Measurements from ENCODE around the gene CXCL8.

CXCL8 gene

DNA sequence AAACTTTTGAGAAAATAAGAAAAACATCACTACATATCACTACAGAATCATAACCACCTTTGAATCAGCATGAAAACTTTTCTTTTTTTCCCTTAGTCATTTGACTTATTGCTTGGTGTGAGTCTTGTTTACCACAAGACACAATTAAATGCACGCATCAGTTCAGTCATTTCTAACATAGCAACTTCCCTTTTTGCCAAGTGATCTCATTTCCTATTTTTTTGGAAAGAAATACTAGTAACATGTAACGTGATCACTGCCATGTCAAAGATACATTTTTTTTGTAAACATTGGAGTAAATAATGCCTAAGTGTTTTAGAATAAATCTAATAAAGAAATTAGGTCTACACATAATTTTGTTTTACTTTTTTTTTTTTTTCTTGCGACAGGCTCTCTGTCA is 5.1 kb upstream of the CXCL8 start:
- DNase-seq (ENCODE audit: low read depth), result no peak
- H3K4me3 ChIP-seq (ENCODE audit: control insufficient read depth, low read depth, low read length), result no peak overlapping the region
- TF ChIP-seq, protein P1, sequence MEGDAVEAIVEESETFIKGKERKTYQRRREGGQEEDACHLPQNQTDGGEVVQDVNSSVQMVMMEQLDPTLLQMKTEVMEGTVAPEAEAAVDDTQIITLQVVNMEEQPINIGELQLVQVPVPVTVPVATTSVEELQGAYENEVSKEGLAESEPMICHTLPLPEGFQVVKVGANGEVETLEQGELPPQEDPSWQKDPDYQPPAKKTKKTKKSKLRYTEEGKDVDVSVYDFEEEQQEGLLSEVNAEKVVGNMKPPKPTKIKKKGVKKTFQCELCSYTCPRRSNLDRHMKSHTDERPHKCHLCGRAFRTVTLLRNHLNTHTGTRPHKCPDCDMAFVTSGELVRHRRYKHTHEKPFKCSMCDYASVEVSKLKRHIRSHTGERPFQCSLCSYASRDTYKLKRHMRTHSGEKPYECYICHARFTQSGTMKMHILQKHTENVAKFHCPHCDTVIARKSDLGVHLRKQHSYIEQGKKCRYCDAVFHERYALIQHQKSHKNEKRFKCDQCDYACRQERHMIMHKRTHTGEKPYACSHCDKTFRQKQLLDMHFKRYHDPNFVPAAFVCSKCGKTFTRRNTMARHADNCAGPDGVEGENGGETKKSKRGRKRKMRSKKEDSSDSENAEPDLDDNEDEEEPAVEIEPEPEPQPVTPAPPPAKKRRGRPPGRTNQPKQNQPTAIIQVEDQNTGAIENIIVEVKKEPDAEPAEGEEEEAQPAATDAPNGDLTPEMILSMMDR (IDR thresholded peaks at IDR 0.05; ENCODE audit: control insufficient read depth, insufficient read depth, low read depth, low read length, missing control alignments), result no peak

DNA sequence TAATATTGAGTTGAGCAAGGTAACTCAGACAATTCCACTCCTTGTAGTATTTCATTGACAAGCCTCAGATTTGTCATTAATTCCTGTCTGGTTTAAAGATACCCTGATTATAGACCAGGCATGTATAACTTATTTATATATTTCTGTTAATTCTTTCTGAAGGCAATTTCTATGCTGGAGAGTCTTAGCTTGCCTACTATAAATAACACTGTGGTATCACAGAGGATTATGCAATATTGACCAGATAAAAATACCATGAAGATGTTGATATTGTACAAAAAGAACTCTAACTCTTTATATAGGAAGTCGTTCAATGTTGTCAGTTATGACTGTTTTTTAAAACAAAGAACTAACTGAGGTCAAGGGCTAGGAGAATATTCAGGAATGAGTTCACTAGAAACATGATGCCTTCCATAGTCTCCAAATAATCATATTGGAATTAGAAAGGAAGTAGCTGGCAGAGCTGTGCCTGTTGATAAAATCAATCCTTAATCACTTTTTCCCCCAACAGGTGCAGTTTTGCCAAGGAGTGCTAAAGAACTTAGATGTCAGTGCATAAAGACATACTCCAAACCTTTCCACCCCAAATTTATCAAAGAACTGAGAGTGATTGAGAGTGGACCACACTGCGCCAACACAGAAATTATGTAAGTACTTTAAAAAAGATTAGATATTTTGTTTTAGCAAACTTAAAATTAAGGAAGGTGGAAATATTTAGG is 821 bp downstream of the CXCL8 start:
- H3K4me3 ChIP-seq (ENCODE audit: control insufficient read depth, low read depth, low read length), result no peak overlapping the region
- DNase-seq (ENCODE audit: low read depth), result no peak
- TF ChIP-seq, protein P1 (IDR thresholded peaks at IDR 0.05; ENCODE audit: control insufficient read depth, insufficient read depth, low read depth, low read length, missing control alignments), result no peak

- H3K4me3 ChIP-seq (ENCODE audit: control insufficient read depth, low read depth, low read length), result no peak overlapping the region
- TF ChIP-seq, protein P1 (IDR thresholded peaks at IDR 0.05; ENCODE audit: control insufficient read depth, insufficient read depth, low read depth, low read length, missing control alignments), result no peak
Measured at GRCh38 chr4:73741750-73742489, 1.6 kb downstream of the CXCL8 start.

DNA sequence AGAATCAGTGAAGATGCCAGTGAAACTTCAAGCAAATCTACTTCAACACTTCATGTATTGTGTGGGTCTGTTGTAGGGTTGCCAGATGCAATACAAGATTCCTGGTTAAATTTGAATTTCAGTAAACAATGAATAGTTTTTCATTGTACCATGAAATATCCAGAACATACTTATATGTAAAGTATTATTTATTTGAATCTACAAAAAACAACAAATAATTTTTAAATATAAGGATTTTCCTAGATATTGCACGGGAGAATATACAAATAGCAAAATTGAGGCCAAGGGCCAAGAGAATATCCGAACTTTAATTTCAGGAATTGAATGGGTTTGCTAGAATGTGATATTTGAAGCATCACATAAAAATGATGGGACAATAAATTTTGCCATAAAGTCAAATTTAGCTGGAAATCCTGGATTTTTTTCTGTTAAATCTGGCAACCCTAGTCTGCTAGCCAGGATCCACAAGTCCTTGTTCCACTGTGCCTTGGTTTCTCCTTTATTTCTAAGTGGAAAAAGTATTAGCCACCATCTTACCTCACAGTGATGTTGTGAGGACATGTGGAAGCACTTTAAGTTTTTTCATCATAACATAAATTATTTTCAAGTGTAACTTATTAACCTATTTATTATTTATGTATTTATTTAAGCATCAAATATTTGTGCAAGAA is 2.3 kb downstream of the CXCL8 start:
- TF ChIP-seq, protein P1 (IDR thresholded peaks at IDR 0.05; ENCODE audit: control insufficient read depth, insufficient read depth, low read depth, low read length, missing control alignments), result no peak
- no peak for DNase-seq (ENCODE audit: low read depth)
- H3K4me3 ChIP-seq (ENCODE audit: control insufficient read depth, low read depth, low read length), result no peak overlapping the region

More at GRCh38 chr4:73741750-73742489, 1.6 kb downstream of the CXCL8 start:
- no peak for DNase-seq (ENCODE audit: low read depth)

DNA sequence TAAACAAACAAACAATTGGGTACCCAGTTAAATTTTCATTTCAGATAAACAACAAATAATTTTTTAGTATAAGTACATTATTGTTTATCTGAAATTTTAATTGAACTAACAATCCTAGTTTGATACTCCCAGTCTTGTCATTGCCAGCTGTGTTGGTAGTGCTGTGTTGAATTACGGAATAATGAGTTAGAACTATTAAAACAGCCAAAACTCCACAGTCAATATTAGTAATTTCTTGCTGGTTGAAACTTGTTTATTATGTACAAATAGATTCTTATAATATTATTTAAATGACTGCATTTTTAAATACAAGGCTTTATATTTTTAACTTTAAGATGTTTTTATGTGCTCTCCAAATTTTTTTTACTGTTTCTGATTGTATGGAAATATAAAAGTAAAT is 2.9 kb downstream of the CXCL8 start:
- H3K4me3 ChIP-seq (ENCODE audit: control insufficient read depth, low read depth, low read length), result no peak overlapping the region
- TF ChIP-seq, protein P1 (IDR thresholded peaks at IDR 0.05; ENCODE audit: control insufficient read depth, insufficient read depth, low read depth, low read length, missing control alignments), result no peak
- DNase-seq (ENCODE audit: low read depth), result no peak

DNA sequence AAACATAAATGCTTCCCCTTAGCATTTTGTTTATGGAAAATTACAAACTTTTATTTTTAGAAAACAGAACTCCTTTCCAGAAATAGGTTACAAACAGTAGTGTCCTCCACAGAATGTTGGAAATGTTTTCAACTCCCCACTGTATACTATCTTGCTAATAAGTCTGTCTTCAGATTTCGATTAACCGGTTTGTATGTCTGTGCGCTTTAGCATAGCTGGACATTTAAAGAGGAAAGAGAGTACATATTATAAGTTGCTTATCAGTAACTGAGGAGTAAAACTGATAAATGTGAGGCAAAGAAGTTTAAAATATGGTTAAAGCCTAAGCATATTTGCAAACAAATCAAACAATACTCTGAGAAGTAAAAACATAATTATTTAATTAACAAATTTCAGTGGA is 3.4 kb downstream of the CXCL8 start:
- H3K4me3 ChIP-seq (ENCODE audit: control insufficient read depth, low read depth, low read length), result no peak overlapping the region
- TF ChIP-seq, protein P1 (IDR thresholded peaks at IDR 0.05; ENCODE audit: control insufficient read depth, insufficient read depth, low read depth, low read length, missing control alignments), result no peak
- DNase-seq (ENCODE audit: low read depth), result no peak
